Peyer's patch (tissue), 4 donors: ENCODE results near the gene NEDD9.

Source experiments
- POLR2A ChIP-seq, 2 donors: fragments of 450-650 bp; IDR thresholded peaks; one replicate each; pipeline ENCODE4 v1.5.1; 2017; ENCODE audit warnings: antibody characterized with exemption in 2 of 2, mild to moderate bottlenecking in 2 of 2, moderate library complexity in 2 of 2
- TF ChIP-seq, protein P1 (sequence below), 6 experiments: fragments of 450-650 bp in 4 of 6; fragments of 200-600 bp in 2 of 6; sonication (generic) in 1 of 6; IDR thresholded peaks; one replicate each; pipeline ENCODE4 v1.5.1; 2017 to 2019; ENCODE audit warnings: antibody characterized with exemption in 6 of 6, mild to moderate bottlenecking in 3 of 6, moderate library complexity in 1 of 6

GRCh38 chr6:11185204-11185842 lies 47.1 kb downstream of the NEDD9 start:
- no peak for TF ChIP-seq POLR2A (IDR thresholded peaks at IDR 0.05)
- TF ChIP-seq, protein P1, sequence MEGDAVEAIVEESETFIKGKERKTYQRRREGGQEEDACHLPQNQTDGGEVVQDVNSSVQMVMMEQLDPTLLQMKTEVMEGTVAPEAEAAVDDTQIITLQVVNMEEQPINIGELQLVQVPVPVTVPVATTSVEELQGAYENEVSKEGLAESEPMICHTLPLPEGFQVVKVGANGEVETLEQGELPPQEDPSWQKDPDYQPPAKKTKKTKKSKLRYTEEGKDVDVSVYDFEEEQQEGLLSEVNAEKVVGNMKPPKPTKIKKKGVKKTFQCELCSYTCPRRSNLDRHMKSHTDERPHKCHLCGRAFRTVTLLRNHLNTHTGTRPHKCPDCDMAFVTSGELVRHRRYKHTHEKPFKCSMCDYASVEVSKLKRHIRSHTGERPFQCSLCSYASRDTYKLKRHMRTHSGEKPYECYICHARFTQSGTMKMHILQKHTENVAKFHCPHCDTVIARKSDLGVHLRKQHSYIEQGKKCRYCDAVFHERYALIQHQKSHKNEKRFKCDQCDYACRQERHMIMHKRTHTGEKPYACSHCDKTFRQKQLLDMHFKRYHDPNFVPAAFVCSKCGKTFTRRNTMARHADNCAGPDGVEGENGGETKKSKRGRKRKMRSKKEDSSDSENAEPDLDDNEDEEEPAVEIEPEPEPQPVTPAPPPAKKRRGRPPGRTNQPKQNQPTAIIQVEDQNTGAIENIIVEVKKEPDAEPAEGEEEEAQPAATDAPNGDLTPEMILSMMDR (IDR thresholded peaks at IDR 0.05) = no peak
